ENCODE data around the gene BCL10.
A peak's percentile ranks its signal among the peaks of the same experiment; 100 is the strongest.
"Not testable (repeated sequence)": the region's sequence is repeated elsewhere in the genome, so short reads cannot be mapped to it uniquely, and the experiment has no call there.

BCL10 gene

GRCh38 chr1:85262985-85263384, 13.4 kb downstream of the BCL10 start:
- no peak overlapping the region for H3K4me3 ChIP-seq (ENCODE audit: low read depth, low read length)
- TF ChIP-seq CTCF (IDR thresholded peaks at IDR 0.05; ENCODE audit: low read depth, low read length, missing control alignments): no peak
- no peak for DNase-seq (ENCODE audit: low read depth)
- in situ Hi-C loops (cut with HindIII; ENCODE audit: low sequenced_read_pairs): no loop called here

GRCh38 chr1:85259912-85260274, 16.5 kb downstream of the BCL10 start:
- DNase-seq (ENCODE audit: low read depth): no peak
- in situ Hi-C loops (cut with HindIII; ENCODE audit: low sequenced_read_pairs): no loop called here

GRCh38 chr1:85259118-85259911, 17.1 kb downstream of the BCL10 start, which contains the start of gene C1orf52:
C1orf52 (minus strand) TSS chr1:85259662; CDS start chr1:85259633, 29 bp downstream.
- H3K4me3 ChIP-seq (ENCODE audit: low read depth, low read length): peak within 1 kb of the TSS; percentile 92
- in situ Hi-C loops (cut with HindIII; ENCODE audit: low sequenced_read_pairs): no loop called here
- TF ChIP-seq CTCF (IDR thresholded peaks at IDR 0.05; ENCODE audit: low read depth, low read length, missing control alignments): peak; percentile 96
- peak; percentile 82 for DNase-seq (ENCODE audit: low read depth)

More at GRCh38 chr1:85259912-85260274, 16.5 kb downstream of the BCL10 start:
- no peak for TF ChIP-seq CTCF (IDR thresholded peaks at IDR 0.05; ENCODE audit: low read depth, low read length, missing control alignments)
- H3K4me3 ChIP-seq (ENCODE audit: low read depth, low read length): peak overlapping the region; percentile 92

- peak overlapping the region; percentile 92 for H3K4me3 ChIP-seq (ENCODE audit: low read depth, low read length)
- TF ChIP-seq CTCF (IDR thresholded peaks at IDR 0.05; ENCODE audit: low read depth, low read length, missing control alignments): no peak
- in situ Hi-C loops (cut with HindIII; ENCODE audit: low sequenced_read_pairs): no loop called here
- no peak for DNase-seq (ENCODE audit: low read depth)
Observed at GRCh38 chr1:85258536-85259117, 17.8 kb downstream of the BCL10 start.

GRCh38 chr1:85249042-85249441, 27.4 kb downstream of the BCL10 start:
- H3K4me3 ChIP-seq (ENCODE audit: low read depth, low read length); DNase-seq (ENCODE audit: low read depth); in situ Hi-C loops (cut with HindIII; ENCODE audit: low sequenced_read_pairs): not testable (repeated sequence)

GRCh38 chr1:85245891-85246290, 30.5 kb downstream of the BCL10 start:
- no peak for TF ChIP-seq CTCF (IDR thresholded peaks at IDR 0.05; ENCODE audit: low read depth, low read length, missing control alignments)
- in situ Hi-C loops (cut with HindIII; ENCODE audit: low sequenced_read_pairs): no loop called here
- no peak overlapping the region for H3K4me3 ChIP-seq (ENCODE audit: low read depth, low read length)
- DNase-seq (ENCODE audit: low read depth): no peak

GRCh38 chr1:85245456-85245855, 31.0 kb downstream of the BCL10 start:
- no peak for TF ChIP-seq CTCF (IDR thresholded peaks at IDR 0.05; ENCODE audit: low read depth, low read length, missing control alignments)
- DNase-seq (ENCODE audit: low read depth): no peak
- in situ Hi-C loops (cut with HindIII; ENCODE audit: low sequenced_read_pairs): no loop called here
- no peak overlapping the region for H3K4me3 ChIP-seq (ENCODE audit: low read depth, low read length)
